ENCODE results near the gene SLC35D3. TPM values are rescaled to one million over a fixed set of nuclear protein-coding genes. Genes with fewer than 3 reads are reported as not detected.

Gene SLC35D3
- total RNA-seq, 1 experiment from 2014 or later = not detected

- TF ChIP-seq CBX3 (IDR thresholded peaks at IDR 0.05; ENCODE audit: low read depth) = no peak
- TF ChIP-seq TCF7L2 (IDR thresholded peaks at IDR 0.05; ENCODE audit: borderline replicate concordance, extremely low read depth, insufficient read depth, insufficient read length) = no peak
- no peak for TF ChIP-seq CTCF (IDR thresholded peaks at IDR 0.05 in 2 of 3, conservative IDR thresholded peaks at IDR 0.05 in 1 of 3; ENCODE audit: borderline replicate concordance in 1 of 3, insufficient read depth in 1 of 3, low read depth in 2 of 3, low read length in 2 of 3)
- TF ChIP-seq POLR2A (IDR thresholded peaks at IDR 0.05; ENCODE audit: borderline replicate concordance, extremely low read depth, insufficient read depth, insufficient read length) = no peak
These were observed 28.9 kb upstream of the SLC35D3 start (continued) for GRCh38 chr6:136893187-136893586.

GRCh38 chr6:136895901-136896300, 26.2 kb upstream of the SLC35D3 start:
- CTCF ChIA-PET = no interaction called here
- Histone ChIP-seq H3K36me3 (ENCODE audit: control insufficient read depth in 1 of 2, insufficient read depth in 2 of 2, low read length in 2 of 2) (0 out of 4 replicates have a peak, but pooled peaks cover 0 to 5% of the 10 kb centered on the region in 2 experiments), H3K79me2 (ENCODE audit: insufficient read depth, low read length) (no peaks in the 10 kb centered on the region), H3K4me3 (replicated peaks in 1 of 2; ENCODE audit: low read depth in 1 of 2, low read length in 2 of 2) (no peak overlapping the region), H3K9me2 (ENCODE audit: insufficient read depth) (no peaks in the 10 kb centered on the region), H3K9ac (ENCODE audit: low read length) (no peak overlapping the region), H3K27me3 (ENCODE audit: insufficient read depth, low read length) (no peaks in the 10 kb centered on the region), H3K4me2 (ENCODE audit: low read length) (no peak overlapping the region), H3K27ac (ENCODE audit: low read depth, low read length) (no peak overlapping the region), H4K20me1 (ENCODE audit: insufficient read depth) (no peaks in the 10 kb centered on the region), H2AFZ (ENCODE audit: low read depth, low read length, poor library complexity, severe bottlenecking) (no peak overlapping the region), H3K4me1 (ENCODE audit: control insufficient read depth in 1 of 2, insufficient read depth in 2 of 2, low read length in 2 of 2) (no peaks in the 10 kb centered on the region), H3K9me3 (ENCODE audit: control insufficient read depth in 1 of 2, insufficient read depth in 1 of 2, low read depth in 1 of 2, low read length in 2 of 2) (no peaks in the 10 kb centered on the region)
- DNase-seq (ENCODE audit: low read depth, low spot score) = no peak
- POLR2A ChIA-PET = no interaction called here
- intact Hi-C loops (cut with micrococcal nuclease) = no loop called here
- no peak for TF ChIP-seq ZBTB33 (IDR thresholded peaks at IDR 0.05; ENCODE audit: extremely low read depth, insufficient replicate concordance, low read length)
- TF ChIP-seq EZH2phosphoT487 (IDR thresholded peaks at IDR 0.05; ENCODE audit: borderline replicate concordance) = no peak
- TF ChIP-seq ZNF274 (IDR thresholded peaks at IDR 0.05; ENCODE audit: low read depth, low read length) = no peak
- no peak for TF ChIP-seq POLR2A (IDR thresholded peaks at IDR 0.05; ENCODE audit: borderline replicate concordance, extremely low read depth, insufficient read depth, insufficient read length)
- TF ChIP-seq SRF (IDR thresholded peaks at IDR 0.05; ENCODE audit: low read depth) = no peak
- TF ChIP-seq CTCF (IDR thresholded peaks at IDR 0.05 in 2 of 3, conservative IDR thresholded peaks at IDR 0.05 in 1 of 3; ENCODE audit: borderline replicate concordance in 1 of 3, insufficient read depth in 1 of 3, low read depth in 2 of 3, low read length in 2 of 3) = no peak
- no peak for ATAC-seq
- RAD21 ChIA-PET (ENCODE audit: low non-redundant PET in 1 of 2, low total read pairs in 2 of 2, uncharacterized antibody in 2 of 2, unreplicated experiment in 2 of 2) = no interaction called here
- no TSS peak for BruUV-seq (replicated peaks)

Data from HCT116 (cell line).